Stimulated activated CD4-positive, alpha-beta T cell treated with anti-CD3 and anti-CD28 coated beads, Interleukin-12 subunit alpha, Interleukin-12 subunit beta, amount 100 ng/mL, for 24 hours (primary cell): Measurements from ENCODE around the gene CENPP.
"Not testable (repeated sequence)": the region's sequence is repeated elsewhere in the genome, so short reads cannot be mapped to it uniquely, and the experiment has no call there.

Experiments used
- DNase-seq, 2 experiments: peaks; one replicate each; pipeline ENCODE4 v3.0.0-alpha.2; 2020; ENCODE audit warnings: low read depth in 2 of 2

The CENPP gene

DNA sequence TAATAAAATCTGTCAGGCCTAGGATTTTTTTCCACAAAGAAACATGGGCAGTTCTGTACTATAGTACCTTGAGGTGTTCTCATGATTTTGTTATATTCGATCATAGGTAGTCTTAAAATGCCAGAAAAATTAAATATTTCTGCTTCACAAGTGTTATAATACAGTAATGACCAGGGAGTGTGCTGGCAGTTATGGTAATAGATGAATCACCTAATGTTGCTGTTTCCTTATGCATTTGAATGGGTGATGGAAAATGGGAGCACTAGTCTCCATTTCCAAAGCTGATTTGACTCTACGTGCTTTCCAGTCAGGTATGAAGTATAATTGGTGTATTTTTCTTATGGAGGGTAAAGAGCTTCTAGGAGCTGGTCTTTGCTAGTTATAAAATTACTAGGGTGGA lies 54.9 kb downstream of the CENPP start:
- no peak for DNase-seq

DNA sequence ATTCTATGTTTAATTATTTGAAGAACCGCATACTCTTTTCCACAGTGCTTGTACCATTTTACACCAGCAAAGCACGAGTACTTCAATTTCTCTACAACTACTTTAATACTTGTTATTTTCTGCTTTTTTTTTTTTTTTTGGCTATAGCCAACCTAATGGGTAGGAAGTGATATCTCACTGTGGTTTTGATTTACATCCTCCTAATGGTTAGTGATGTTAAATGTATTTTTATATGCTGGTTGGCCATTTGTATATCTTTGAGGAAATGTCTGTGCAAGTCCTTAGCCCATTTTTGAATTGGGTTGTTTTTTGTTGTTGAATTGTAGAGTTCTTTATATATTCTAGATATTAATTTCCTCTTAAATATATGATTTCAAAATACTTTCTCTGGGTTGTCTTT lies 56.0 kb downstream of the CENPP start:
- DNase-seq: no peak

DNA sequence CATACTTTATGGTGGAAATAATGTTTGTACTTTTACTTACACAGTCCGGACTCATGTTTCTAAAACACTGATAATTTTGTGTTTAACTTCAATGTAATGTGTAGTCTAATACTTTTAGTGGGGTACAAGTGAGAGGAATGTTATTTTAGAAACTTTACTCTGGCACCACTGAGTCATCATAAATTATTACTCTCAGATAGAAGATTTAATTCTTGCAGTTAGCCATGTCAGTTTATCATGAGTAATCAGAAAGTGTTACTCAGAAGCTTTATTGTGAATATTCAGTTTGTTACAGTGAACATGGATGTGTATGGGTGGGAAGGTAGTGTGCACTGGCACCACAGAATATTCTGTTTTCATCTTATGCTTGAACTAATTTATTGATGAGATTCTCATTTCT lies 58.6 kb downstream of the CENPP start:
- DNase-seq: no peak

DNA sequence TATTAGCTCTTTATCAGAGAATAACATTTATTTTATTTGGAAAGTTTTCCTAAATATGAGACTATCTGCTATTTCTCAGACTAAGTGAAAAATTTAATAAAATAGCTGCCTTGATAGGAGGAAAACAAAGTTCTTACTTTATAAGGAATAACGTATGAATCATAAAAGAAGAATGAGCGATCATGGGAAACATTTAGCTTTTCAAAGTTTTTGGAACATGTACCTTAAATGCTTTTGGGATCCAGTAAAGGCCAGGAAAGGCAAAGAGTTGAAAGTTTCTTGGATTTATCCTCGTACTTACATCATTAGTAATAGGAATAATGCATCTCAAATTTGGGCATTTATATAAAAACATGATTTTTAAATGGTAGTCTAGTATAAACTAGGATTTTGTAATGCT lies 59.2 kb downstream of the CENPP start:
- DNase-seq: no peak

DNA sequence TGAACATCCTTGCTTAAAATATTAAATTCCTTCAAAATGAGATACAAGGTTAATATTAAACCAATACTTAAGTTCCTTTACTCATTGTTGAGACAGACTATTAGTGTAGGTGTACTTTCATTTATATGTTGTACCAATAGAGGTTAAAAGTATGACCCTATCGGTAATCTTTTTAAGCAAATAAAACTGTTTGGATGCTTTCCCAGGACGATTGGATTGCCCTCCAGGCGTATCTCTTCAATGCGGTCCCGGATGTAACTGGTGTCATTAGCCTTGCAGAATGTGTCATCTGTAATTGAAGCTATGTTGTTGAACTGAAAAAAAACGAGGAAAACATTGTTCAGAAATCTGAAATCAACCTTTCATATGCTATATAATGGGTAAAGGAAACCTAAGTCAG lies 59.7 kb downstream of the CENPP start:
- no peak for DNase-seq

DNA sequence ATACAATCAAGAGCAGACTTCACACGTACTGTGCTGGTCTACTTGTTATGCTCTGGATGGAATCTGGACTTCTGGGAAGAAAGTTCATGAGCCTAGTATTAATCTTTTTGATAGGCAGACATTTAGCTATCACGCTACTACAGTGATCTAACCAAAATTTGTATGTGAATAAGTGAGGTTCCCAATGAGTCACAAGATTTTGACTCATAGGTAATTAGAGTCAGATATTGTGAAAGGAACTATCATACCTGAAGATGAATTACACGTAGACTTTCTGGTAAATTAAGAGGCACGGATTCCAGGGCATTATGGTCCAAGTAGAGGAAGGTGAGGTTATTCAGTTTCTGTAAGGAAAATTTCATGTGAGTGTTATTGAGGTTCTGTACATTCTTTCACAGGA lies 60.2 kb downstream of the CENPP start:
- DNase-seq: no peak

DNA sequence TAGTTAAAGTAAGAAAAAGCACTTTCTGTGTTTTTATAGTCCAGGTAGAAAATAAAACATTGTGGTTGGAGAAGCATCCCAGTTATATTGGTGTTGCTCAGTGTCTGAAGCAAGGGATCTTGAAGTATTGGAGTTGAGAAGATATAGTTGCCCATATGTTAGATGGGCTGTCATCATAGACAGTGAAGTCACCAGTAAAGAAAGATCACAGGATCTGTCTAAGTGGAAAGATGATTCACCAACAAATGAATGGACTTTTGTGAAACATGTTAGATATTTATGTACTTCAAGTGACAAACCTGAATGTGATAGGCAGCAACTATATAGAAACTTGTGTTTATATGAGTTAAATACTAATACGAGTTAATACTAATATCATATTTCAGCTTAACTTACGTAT lies 66.9 kb downstream of the CENPP start:
- DNase-seq: no peak

DNA sequence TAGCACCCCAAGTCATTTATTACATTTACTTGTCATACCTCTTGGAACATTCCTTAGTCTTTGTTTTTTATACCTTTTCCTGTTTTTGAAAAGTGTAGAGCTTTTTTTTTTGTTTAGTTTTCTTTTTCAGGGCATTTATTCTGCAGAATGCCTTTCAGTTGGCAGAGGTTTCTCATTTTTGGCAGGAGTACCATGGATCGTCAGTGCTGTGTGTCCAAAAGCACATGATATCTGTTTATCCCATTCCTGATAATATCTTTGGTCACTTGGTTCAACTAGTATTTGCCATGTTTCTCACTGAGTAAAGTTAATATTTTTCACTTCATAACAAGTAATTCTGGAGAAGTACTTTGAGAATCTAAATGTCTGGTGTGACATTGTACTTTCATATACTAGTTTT lies 67.9 kb downstream of the CENPP start:
- DNase-seq: no peak

DNA sequence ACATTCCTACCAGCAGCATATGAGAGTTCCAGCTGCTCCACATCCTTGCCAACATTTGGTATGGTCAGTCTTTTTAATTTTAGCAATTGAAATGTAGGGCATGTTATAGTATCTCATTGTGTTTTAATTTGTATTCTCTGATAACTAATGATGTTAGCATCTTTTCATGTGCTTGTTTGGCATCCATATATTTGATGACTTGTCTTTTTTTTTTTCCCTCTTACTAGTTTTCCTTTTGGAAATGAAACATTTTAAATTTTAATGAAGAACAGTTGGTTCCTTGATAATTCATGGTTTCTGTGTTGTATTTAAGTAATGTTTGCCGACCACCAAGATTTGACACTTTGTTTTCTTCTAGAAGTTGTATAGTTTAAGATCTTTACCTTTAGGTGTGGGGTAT lies 69.9 kb downstream of the CENPP start:
- DNase-seq: no peak

DNA sequence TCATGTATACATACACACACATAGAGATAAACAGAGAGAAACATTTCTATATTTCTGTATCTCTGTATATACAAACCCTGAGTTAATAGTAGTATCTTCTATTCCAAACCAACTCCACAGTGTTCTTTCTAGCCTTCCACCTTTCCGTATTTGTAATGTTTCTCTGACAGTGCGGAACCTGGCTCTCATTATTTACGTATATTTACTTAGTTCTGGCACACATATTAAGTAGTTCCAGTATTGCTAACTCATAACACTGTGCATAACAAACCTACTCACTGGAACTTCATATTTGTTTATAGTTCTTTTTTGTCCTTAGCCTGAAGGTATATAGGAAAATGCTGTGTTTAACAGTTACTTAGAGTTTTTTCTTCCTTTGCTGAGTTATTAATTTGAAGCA lies 72.1 kb downstream of the CENPP start:
- DNase-seq: no peak

DNA sequence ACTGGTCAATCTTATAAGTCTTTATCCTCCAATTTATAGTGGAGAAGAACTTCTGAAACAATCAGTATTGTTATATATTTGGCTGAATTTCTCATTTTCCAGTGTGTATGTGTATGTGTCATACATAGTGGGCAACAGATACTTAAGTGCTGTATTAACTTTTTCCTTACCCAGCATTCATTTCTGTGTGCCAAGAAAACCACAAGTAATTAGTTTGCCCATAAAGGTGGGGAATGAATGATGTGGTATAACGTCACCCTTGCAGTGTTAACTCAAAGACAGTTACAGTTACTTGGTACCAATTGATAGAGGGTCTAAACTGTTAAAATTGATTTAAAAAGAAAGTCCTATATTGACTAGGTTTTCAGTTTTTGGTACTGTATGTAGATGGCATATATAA lies 76.6 kb downstream of the CENPP start:
- DNase-seq: no peak

DNA sequence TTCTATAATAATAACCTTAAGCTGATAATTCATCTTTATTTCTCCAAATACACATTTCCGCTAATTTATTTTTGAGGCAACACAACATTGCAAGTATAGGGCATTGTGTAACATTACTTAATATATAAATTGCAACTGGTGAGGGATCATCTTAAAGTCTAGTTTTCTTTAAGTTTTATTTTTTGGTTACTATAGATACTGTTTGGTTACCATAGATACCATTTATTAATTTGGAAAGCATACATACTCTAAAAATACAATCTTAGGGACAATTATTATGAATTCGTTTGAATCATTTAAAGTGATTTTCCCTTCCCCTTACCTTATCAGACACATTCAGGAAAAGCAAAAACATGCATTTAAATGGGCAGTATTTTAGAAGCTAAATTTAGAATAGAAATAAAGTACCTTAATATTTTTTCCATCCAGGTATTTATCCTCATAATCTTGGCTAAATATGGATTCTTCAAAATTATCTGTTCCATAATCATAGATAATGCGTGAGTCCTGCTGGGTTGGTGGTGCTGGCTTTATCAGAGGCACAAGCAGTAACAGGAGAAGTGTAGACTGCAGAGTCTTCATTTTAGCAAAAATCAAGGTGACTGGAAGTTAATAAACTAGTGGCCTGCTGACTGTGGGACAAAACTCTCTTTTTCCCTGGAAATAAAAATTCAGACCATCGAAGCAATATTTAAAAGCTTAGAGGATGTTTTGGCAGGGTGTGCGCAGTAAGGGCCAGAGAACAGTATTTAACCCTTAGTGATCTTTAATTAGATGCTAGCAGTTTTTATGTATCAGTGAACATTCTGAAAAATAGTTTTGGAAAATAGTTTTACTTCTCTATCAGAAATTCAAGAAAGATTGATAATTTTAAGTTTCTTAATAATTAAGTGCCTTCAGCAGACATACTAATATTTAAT lies 77.3 kb downstream of the CENPP start:
- DNase-seq: no peak

DNA sequence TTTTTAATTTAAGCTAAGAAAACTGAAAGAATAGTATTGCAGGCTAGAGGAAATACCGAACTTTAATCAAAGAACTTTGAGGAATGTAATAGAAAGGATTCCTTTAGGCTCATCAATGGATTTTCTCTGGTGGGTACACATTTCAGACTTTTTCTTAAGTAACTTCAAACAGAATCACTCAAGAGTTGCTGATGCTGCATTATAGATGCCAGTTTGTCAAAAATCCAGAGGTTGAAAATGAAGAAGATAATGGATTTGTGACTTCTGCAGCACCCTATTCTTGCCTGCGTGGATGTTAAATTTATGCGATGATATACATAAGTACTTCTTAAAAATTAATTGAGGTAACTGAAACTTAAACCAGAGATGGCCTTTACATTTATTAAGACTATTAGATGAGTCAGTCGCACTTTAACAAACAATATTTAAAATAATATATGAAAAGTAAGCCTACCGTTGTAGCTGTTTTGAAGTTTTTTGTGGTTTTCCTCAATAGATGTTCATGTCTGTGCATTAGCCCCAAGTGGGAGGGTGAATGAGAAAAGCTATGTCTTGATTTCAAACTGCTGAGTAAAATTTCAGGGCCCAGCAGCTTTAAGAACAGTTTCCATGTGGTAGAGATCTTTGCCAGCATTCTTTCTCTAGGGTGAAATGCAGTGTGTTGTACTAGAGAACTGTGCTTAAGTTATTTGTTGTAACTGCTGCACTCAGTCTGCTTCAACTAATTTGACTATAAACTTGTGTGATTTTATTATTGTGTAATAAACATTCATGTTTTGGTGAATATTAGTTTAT lies 78.5 kb downstream of the CENPP start, which contains the start of gene OGN:
OGN (minus strand) TSS at position 537 of the 795 bp plus-strand sequence. CDS start 1,171 bp downstream, outside the sequence.
- no peak for DNase-seq

DNA sequence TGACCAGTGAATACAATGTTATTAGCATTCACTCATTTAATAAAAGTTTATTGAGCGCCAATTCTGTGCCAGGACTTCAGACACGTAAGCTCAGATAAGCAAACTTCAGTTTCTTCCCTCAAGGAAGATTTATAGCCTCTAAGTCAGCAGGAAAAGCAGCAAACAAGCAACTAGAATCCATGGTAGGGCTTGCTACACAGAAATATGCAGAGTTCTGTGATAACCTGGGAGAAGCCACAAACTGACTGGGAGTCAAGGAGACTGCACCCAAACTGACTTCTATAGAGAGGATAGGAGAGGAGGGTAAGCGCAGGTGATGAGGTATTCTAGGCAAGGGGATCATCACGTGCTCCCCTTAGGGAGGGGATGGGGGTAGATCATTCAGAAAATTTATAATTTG lies 80.1 kb downstream of the CENPP start:
- DNase-seq: no peak

DNA sequence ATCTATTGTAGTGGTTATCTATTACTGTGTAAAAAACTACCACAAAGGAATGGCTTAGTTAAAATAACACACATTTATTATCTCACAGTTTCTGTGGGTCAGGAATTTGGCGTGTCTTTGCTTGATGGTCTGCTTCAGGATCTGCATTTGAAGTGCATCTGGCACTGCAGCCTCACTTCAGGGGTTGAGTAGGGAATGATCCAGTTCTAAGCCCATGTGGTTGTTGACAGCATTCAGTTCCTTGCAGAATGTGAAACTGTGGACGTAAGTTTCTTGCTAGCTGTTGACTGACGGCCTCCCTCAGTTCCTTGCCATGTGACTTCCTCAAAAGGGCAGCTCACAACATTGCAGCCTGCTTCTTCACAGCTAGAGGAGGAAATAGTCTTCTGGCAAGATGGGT lies 80.7 kb downstream of the CENPP start:
- DNase-seq: peak in 1 of 2 experiments; percentile 6

DNA sequence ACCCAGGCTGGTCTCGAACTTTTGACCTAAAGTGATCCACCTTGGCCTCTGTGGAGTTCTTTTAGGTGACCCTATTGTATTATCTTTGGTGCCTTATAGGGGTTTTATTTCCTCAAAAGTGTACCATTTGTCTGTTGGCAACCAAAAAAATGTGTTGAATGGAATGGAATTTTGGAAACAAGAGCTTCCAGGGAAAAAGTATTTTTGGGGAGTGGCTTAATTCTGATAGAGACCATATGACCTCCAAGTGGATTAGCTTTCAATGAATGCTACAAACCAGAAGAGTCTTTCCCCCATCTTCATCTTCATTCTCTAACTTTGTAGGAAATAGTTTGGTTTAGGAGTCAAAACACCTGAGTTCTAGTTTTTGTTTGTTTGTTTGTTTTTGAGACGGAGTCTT lies 82.1 kb downstream of the CENPP start:
- DNase-seq: no peak

DNA sequence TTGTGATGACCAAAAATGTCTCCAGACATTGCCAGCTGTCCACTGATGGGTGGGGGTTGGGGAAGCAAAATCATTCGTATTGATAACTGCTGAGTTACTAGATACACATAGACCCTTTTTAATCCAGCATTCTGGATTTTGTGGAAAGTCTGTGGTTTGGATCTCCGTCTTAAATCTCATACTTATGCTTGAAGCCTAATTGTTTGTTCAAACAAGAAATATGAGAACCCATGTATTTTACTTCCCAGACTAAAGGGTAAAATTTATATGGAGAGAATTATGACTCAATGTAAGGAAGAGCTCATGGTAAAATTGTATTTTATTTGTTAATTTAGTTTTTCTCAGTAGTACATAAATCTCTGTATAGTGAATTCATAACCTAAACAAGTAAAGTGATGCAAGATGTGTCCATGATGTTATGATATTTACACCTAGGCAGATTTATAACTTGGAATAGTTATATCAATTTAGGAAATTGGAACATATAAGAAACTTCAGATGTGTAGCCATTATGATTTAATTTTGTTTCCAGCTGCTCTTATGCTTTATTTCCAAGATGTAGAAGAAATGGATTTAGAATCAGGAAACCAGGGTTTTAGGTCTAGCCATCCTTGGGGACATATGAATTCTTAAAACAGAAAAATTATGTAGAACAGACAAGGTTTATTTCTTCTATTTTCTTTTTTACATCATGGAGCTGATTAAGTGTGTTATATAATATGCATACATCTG lies 83.2 kb downstream of the CENPP start:
- no peak for DNase-seq

DNA sequence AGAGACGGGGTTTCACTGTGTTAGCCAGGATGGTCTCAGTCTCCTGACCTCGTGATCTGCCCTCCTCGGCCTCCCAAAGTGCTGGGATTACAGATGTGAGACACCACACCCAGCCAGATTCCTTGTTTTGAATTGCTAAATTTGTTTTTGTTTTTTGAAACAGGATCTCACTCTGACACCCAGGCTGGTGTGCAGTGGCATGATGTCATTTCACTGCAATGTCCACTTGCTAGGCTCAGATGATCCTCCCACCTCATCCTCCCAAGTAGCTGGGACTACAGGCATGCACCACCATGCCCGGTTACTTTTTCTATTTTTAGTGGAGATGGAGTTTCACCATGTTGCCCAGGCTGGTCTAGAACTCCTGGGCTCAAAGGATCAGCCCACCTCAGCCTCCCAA lies 85.4 kb downstream of the CENPP start:
- not testable (repeated sequence) for DNase-seq

DNA sequence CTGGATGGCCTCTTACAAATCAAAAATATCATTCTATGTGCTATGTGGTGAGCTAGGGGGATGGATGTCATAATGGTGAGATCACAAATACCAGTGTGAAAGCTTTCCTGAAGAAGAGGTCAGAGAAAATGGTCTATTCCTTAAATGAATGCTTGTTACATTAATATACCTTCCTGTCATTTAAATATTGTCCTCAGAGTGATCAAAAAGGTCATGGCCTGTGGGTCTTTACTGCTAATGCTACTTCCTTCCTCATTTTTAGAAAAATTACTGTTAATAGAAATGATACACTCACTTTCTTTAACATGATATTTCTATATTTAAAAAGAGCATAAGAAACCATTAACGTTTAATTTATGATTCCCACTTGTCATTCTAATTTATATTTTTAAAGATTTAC lies 88.8 kb downstream of the CENPP start:
- no peak for DNase-seq

DNA sequence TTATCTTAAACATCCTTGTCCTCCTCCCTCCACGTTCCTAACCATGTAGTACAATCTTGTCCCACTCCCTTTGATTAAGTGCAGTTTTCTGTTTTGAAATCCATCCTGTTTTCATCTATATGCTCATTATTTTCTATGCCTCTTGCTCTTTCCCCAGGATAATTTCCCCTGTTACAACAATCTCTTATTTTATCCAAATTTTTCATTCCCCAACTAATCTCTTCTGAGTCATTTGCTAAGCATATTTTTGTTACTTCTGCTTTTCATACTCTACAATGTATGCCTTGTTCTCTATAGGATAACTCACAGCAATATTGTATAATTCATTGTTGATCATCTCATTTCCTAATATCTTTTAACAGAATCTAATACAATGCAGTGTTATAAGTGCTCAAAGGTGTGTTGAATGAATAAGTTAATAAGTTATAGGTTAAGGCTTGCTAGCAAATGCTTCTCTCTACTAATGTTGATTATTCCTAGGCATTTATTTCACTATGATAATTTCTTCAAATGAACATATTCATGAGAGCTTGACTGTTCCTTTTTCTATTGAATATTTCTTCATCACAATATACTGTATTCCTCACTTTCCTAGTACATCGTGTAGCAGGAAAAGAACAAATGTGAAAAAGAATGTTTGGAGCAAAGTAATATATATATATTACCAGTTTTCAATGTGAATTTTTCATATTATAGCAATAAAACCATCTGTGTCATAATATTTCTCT lies 97.0 kb downstream of the CENPP start:
- no peak for DNase-seq

DNA sequence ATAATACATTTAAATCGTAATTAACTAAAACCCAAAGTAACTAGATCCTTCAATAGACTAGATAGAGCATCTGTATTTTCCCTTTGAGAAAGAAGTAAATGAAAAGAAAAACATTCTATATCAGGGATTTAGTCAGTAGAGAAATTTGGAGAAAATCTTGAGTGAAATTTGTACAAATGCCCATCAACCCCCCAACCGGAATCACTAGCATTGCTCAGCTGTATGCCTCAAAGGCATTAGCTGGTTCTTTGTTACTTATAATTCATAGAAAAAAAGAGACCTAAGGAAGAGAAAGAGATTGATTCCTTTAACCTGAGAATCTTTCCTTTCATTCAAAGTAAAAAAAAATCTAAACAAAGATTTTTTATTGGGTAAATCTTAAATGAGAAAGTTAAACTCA lies 97.9 kb downstream of the CENPP start:
- no peak for DNase-seq

DNA sequence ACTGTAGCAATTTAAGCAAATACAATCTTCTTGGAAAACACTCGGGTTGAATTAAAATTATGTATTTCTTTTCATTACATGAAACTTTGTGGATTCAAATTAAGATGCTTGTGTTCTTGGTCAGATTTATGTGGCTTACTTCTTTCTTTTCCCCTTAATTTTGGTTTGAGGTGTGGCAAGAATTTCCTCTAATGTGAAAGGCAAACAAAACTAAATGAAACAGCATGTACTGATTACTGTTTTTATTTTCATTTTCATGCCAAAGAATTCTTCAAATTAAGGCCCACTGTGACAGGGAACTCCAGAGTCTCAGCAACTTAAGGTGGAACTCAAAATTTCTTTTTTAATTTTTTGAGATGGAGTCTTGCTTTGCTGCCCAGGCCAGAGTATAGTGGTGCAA lies 98.6 kb downstream of the CENPP start, which contains the start of gene OMD:
OMD (minus strand) TSS at position 132 of the 400 bp plus-strand sequence. CDS start 6,913 bp downstream, outside the sequence.
- DNase-seq: no peak
